ENCODE data around the gene IL17C.
A peak's percentile ranks its signal among the peaks of the same experiment; 100 is the strongest.

Gene IL17C

GRCh38 chr16:88646345-88647034 is 8.1 kb downstream of the IL17C start:
- DNase-seq (no peak), ATAC-seq (replicated peaks) (no peak)
- H3K4me1 Mint-ChIP-seq (ENCODE audit: low read depth in 2 of 2): peaks cover 25 to 29% of the 10 kb centered on the region in 2 donors
- H3K36me3 Mint-ChIP-seq (ENCODE audit: insufficient read depth): peaks cover 78% of the 10 kb centered on the region
- H3K27ac Mint-ChIP-seq: peak overlapping the region in 1 of 2 donors; percentile 77
- no peaks in the 10 kb centered on the region for H3K27me3 Mint-ChIP-seq
- no peaks in the 10 kb centered on the region for H3K9me3 Mint-ChIP-seq
- H3K4me3 Mint-ChIP-seq: no peak overlapping the region

GRCh38 chr16:88647178-88648070 is 9.1 kb downstream of the IL17C start:
- ATAC-seq (replicated peaks): no peak
- H3K4me1 Mint-ChIP-seq (ENCODE audit: low read depth in 2 of 2): peaks cover 20 to 24% of the 10 kb centered on the region in 2 donors
- no peak overlapping the region for H3K4me3 Mint-ChIP-seq
- H3K27me3 Mint-ChIP-seq: no peaks in the 10 kb centered on the region
- peak overlapping the region in 1 of 2 donors; percentile 77 for H3K27ac Mint-ChIP-seq
- peaks cover 69% of the 10 kb centered on the region for H3K36me3 Mint-ChIP-seq (ENCODE audit: insufficient read depth)
- DNase-seq: no peak
- H3K9me3 Mint-ChIP-seq: no peaks in the 10 kb centered on the region

DNA sequence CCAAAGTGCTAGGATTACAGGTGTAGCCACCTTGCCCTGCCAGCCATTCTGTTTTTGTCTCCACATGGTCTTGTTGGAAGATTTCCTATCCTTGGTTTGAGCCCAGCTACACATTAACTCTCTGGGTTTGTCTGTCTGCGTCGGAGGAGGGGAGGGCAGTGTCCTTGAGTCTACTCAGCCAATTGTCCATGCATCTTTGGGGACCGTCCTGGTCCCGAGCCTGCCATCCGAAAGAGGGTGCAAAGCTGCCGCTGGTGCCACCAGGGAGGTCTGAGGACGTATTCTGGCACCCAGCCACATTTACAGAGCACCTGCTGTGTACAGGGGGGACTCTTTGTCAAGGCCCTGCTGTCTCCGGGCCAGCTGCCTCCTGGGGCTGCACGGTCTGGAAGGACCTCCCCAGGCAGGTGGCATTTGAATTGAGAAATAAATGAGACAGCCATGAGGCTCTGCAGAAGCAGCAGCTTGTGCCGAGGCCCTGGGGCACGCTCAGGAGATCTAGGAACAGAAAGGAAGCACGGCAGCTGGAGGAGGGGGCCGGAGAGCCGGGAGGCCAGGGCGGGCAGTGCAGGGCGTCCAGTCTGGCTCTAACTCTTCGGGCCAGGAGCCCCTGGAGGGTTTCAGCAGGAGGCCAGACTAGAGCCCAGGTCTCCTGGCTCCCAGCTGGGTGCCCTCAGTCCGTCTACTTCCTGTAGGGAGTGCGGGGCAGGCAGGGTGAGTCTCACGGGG is 11.0 kb downstream of the IL17C start:
- no peak for ATAC-seq (replicated peaks)
- DNase-seq: no peak
- Mint-ChIP-seq H3K9me3 (no peaks in the 10 kb centered on the region), H3K4me1 (ENCODE audit: low read depth in 2 of 2) (peaks cover 23 to 24% of the 10 kb centered on the region in 2 donors), H3K36me3 (ENCODE audit: insufficient read depth) (peaks cover 69% of the 10 kb centered on the region), H3K27ac (peak overlapping the region; percentile 41 to 97), H3K4me3 (peak overlapping the region; percentile 89), H3K27me3 (no peaks in the 10 kb centered on the region)

DNA sequence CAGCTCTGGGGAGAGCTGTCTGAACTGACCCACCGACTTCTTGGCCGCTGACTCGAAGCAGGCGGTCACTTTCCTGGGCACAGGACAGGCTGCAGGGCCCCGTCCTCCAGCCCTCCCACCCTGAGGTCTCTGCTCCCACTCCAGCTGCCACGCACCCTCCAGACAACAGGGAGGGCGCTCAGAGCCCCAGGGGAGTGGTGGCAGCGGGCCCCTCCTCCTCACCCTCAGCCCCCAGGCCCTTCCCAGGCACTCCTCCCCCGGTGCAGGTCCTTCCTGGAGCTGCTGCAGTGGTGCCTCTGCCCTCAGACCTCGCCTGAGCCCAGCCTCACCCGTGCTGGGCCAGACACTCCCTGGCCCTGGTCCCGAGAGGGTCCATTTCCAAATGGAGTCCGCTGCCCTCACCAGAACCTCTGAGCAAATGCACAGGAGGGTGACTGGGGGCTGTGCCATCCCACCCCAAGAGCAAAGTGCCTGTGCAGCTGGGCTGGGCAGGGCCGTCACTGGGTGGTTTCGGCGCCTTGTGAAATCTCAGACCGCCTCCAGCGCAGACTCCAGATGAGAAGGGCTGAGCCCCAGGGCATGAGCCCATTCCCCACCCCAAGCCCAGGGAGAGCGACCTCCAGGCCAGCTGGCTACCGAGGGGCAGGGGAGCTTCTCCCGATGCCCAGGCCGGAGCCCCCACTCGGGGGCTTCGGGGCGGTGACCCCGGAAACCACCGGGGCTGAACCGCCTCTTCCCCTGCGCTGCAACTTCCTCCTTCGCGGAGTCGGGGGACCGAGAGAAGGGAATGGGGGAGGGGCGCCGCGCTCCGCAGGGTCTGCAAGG is 11.8 kb downstream of the IL17C start:
- peaks cover 15 to 25% of the 10 kb centered on the region in 2 donors for H3K4me1 Mint-ChIP-seq (ENCODE audit: low read depth in 2 of 2)
- peaks cover 69% of the 10 kb centered on the region for H3K36me3 Mint-ChIP-seq (ENCODE audit: insufficient read depth)
- peak; percentile 45 to 52 (median 51) for DNase-seq

DNA sequence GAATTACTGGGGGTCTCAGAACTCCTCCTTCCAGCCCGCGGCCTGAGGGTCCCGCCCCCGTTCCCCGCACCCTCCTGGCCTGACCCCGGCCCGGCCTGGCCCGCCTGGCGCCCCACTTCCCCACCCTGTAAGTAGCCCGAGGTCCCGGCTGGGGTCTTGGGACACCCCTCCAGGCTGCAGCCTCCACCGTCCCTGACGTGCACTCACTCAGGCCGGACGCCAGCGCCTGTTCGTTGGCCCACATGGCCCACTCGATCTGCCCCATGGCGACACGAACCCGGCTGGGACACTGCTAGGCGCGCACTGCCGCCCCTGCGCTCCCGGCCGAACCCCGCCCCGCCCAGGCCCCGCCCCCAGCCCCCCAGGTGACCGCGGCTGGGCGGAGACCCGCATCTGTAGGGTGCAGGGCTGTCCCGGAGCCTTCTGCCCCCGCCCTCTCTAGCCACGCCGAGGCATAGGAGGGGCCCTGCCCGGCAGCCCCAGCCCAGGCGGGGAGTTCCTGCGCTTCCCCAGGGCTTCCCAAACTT is 12.4 kb downstream of the IL17C start, which contains the start of gene CYBA:
CYBA (minus strand) TSS at position 305 of the 527 bp plus-strand sequence; CDS start at position 265, 40 bp downstream.
- Mint-ChIP-seq H3K27me3 (no peaks in the 10 kb centered on the region), H3K27ac (peak within 1 kb of the TSS; percentile 92 to 97), H3K36me3 (ENCODE audit: insufficient read depth) (peaks cover 67% of the 10 kb centered on the region)

More for the DNA sequence above, 11.8 kb downstream of the IL17C start:
- no peaks in the 10 kb centered on the region for H3K27me3 Mint-ChIP-seq
- H3K9me3 Mint-ChIP-seq: no peaks in the 10 kb centered on the region
- H3K4me3 Mint-ChIP-seq: peak overlapping the region; percentile 89
- ATAC-seq (replicated peaks): peak; percentile 22
- peak overlapping the region; percentile 92 to 97 for H3K27ac Mint-ChIP-seq

GRCh38 chr16:88651276-88651988 is 13.1 kb downstream of the IL17C start:
- H3K4me1 Mint-ChIP-seq (ENCODE audit: low read depth in 2 of 2): peaks cover 13 to 23% of the 10 kb centered on the region in 2 donors
- DNase-seq (peak; percentile 75 to 81 (median 80)), ATAC-seq (replicated peaks) (peak; percentile 76)
- H3K27me3 Mint-ChIP-seq: no peaks in the 10 kb centered on the region
- peak overlapping the region; percentile 89 for H3K4me3 Mint-ChIP-seq
- peak overlapping the region; percentile 92 to 97 for H3K27ac Mint-ChIP-seq
- H3K36me3 Mint-ChIP-seq (ENCODE audit: insufficient read depth): peaks cover 70% of the 10 kb centered on the region
- no peaks in the 10 kb centered on the region for H3K9me3 Mint-ChIP-seq

More for the DNA sequence above, 12.4 kb downstream of the IL17C start, which contains the start of gene CYBA:
- ATAC-seq (replicated peaks) (peak; percentile 79), DNase-seq (peak; percentile 83 to 88 (median 85))
- peak within 1 kb of the TSS; percentile 89 for H3K4me3 Mint-ChIP-seq
- H3K9me3 Mint-ChIP-seq: no peaks in the 10 kb centered on the region
- H3K4me1 Mint-ChIP-seq (ENCODE audit: low read depth in 2 of 2): peaks cover 13 to 23% of the 10 kb centered on the region in 2 donors

DNA sequence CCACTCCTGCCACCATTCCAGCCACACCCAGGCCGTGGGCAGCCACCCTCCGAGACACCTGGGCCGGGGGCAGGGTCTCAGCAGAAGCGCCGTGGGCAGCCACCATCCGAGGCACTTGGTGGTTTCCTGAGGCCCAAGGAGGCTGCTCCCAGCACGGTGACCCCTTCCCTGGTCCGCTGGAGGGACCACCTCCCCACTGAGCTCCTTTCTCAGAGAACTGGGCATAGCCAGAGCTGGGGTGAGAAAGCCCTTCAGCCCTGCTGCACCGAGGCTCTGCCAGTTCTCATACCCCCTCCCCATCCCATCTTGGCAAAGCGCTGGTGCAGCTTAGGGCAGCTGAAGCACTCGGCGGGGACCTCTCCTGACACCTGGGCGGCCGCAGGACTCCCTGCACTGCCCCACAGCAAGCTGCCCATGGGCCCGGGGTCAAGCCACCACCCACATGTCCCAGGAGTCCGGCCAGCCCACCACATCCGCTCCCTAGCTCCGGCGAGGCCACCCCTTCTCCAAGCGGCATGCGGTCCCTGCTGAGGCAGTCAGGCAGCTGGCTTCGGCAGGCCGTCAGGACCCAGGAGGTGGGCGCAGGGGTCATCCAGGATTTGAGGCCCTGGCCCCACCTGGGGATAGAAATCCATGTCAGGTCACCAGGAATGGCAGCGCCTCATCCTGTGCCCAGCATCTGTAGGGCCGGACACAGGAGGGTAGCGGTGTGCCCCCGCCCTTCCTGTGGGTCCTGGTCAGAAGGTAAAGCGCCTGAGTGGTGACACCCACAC is 13.8 kb downstream of the IL17C start:
- no peaks in the 10 kb centered on the region for H3K27me3 Mint-ChIP-seq
- peak overlapping the region; percentile 89 for H3K4me3 Mint-ChIP-seq
- H3K4me1 Mint-ChIP-seq (ENCODE audit: low read depth in 2 of 2): peaks cover 13 to 23% of the 10 kb centered on the region in 2 donors
- no peaks in the 10 kb centered on the region for H3K9me3 Mint-ChIP-seq
- H3K27ac Mint-ChIP-seq: peak overlapping the region; percentile 92 to 97
- H3K36me3 Mint-ChIP-seq (ENCODE audit: insufficient read depth): peaks cover 66% of the 10 kb centered on the region
- no peak for ATAC-seq (replicated peaks)
- no peak for DNase-seq

GRCh38 chr16:88652762-88653063 is 14.3 kb downstream of the IL17C start:
- Mint-ChIP-seq H3K27me3 (no peaks in the 10 kb centered on the region), H3K36me3 (ENCODE audit: insufficient read depth) (peaks cover 65% of the 10 kb centered on the region), H3K4me3 (peak overlapping the region in 1 of 2 donors; percentile 19), H3K4me1 (ENCODE audit: low read depth in 2 of 2) (peaks cover 13 to 23% of the 10 kb centered on the region in 2 donors), H3K27ac (peak overlapping the region in 1 of 2 donors; percentile 79), H3K9me3 (no peaks in the 10 kb centered on the region)
- DNase-seq: no peak
- no peak for ATAC-seq (replicated peaks)

DNA sequence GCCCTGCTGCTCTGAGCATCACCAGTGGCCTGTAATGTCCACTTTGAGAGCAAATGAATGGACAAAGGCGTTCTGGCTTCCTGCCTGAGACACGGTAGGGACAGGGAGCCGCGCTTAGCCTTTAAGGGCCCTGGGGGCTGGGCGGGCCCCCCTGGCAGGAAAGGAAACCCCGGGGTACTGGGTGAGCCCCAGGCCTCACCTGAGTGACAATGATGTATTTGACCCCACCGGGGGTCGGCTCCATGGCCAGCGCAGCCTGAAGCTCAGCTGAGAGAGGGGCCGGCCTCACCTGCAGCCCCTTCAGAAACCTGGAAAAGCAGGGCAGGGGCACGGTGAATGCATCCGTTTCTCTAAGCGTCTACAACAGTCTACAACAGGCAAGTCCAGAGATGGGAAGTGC is 14.7 kb downstream of the IL17C start:
- peaks cover 65% of the 10 kb centered on the region for H3K36me3 Mint-ChIP-seq (ENCODE audit: insufficient read depth)
- no peaks in the 10 kb centered on the region for H3K27me3 Mint-ChIP-seq
- DNase-seq (no peak), ATAC-seq (replicated peaks) (no peak)
- H3K4me1 Mint-ChIP-seq (ENCODE audit: low read depth in 2 of 2): peaks cover 13 to 23% of the 10 kb centered on the region in 2 donors
- H3K9me3 Mint-ChIP-seq: no peaks in the 10 kb centered on the region
- H3K27ac Mint-ChIP-seq: peak overlapping the region in 1 of 2 donors; percentile 79
- peak overlapping the region in 1 of 2 donors; percentile 19 for H3K4me3 Mint-ChIP-seq

DNA sequence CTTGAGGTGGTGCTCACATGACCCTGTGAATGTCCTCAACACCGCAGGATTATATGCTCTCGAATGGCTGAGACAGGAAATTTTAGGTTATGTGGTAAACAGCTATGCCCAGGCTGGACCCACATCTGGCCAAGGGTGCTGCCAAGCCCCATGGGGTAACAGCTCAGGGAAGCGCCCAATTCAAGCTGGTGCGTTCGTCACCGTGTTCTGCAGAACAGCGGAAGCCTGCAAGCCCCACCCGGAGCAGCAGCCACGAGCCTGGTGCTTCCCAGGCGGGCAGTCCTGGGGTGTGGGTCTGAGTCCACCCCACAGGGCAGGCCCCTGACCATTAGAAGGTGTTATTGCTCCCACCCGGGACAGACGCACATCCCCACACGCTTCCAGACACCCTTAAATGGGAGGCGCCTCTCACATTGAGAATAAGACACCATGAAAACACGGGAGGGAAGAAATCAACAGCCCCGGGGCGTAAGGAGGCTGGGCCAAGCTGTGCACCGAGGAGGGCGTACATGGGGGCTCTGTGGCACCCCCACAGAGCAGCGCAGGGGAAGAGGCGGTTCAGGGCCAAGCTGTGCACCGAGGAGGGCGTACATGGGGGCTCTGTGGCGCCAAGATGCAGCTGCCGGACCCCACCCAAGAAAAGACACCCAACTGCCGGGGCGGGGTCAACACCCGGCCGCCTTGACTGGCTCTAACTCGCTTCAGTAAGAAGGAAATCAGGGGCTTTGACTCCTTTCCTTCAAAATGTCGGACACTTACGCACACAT is 15.4 kb downstream of the IL17C start:
- Mint-ChIP-seq H3K36me3 (ENCODE audit: insufficient read depth) (peaks cover 64% of the 10 kb centered on the region), H3K27ac (peak overlapping the region in 1 of 2 donors; percentile 79), H3K4me1 (ENCODE audit: low read depth in 2 of 2) (peaks cover 13 to 23% of the 10 kb centered on the region in 2 donors), H3K9me3 (no peaks in the 10 kb centered on the region), H3K27me3 (no peaks in the 10 kb centered on the region), H3K4me3 (peak overlapping the region in 1 of 2 donors; percentile 29)
- ATAC-seq (replicated peaks) (no peak), DNase-seq (no peak)
